GM10266 (cell line): ENCODE data around the gene EN2.

Experiments used
- DNase-seq: peaks from one replicate; pipeline ENCODE4 v3.0.0; 2012; ENCODE audit errors: extremely low spot score
- CTCF ChIP-seq: IDR thresholded peaks from 2 replicates; pipeline ENCODE4 v1.5.1; 2012; ENCODE audit warnings: mild to moderate bottlenecking, low read depth; ENCODE audit not compliant: control insufficient read depth, insufficient read depth; ENCODE audit errors: missing control alignments

Gene EN2

GRCh38 chr7:155452505-155453295 is 5.2 kb upstream of the EN2 start:
- peak; percentile 25 for DNase-seq
- TF ChIP-seq CTCF: no peak

DNA sequence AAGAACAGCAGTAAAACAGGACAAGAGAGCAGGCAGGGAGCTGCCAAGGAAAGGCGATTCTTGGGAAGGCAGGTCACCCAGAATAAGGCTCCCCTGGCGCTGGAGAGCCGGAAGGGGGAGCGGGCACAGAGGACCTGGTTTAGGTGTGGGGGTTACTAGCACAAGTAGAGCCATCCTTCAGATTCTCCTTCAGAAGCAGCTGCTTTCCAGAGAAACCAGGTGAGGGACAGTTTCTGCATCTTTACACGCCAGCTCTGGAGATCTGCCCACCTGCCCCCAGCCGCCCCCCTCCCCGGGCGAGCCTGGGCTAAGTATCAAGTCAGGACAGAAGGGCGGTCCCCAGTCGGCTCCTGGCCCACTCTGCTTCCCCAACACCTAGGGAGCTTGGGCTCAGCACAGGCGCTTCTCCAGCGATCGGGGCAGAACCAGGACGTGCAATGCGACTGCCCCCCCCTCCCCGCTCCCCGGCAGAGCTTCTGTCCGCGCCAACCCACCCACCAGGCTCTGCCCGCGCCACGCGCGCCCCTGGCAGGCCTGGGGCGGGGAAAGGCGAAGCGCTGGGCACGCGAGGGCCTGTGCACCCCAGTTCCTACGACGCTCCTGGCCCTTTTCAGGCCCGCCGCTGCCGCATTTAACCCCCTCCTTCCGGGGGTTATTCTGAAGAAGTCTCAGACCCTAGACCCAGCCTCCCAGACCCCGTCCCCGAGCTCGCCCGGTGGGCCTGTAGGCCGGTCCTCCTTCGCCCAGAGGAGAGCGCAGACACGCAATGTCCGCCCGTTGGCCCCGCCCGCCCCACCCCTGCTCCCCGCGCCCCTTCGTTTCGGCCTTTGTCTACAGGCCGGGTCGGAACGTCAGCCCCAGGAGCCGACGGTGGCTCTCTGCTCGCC is 4.4 kb upstream of the EN2 start:
- peak; percentile 31 for DNase-seq
- TF ChIP-seq CTCF: no peak

DNA sequence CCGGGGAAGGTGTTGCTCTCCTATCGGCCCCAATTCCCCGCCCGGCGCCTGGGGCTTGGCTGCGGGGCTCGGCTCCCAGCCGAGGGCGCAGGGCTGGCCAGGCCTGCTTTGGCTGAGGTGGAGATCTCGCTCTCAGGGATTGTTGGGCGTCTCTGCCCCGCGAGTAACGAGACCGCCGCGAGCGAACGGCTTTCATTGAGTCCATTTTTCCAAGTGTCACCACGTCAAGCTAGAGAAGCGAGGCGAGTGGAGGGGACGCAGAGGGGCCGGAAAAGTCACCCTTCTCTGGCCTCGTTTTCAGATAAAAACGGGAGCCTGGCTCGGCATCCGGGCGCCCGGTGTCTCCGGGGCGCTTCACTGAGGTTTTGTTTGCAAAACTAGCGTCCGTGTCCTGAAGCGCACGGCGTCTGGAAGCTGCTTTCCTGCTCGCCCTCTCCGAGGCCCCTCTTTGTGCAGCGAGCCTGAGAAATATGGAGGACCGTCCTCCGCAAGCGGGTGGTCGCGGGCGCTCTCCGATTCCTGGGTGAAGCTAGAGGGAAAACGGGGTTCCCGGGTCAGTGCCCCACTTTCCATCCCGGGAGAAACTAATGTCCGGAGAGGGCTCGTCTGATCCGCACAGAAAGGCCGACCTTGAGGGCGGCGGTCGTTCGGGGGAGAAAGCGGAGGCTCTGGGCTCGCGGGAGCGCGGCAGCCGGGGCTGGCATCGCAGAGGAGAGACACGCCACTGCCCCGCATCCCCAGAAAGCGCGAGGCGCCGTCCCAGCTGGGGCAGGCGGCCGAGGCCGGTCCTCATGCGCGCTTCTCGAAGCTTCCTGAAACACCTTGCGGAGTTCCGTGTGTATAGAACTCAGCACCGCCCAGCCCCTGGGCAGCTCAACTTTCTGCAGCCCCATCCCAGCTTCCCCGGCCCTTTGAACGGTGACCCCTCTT is 3.5 kb upstream of the EN2 start:
- peak; percentile 46 for DNase-seq
- TF ChIP-seq CTCF: no peak

DNA sequence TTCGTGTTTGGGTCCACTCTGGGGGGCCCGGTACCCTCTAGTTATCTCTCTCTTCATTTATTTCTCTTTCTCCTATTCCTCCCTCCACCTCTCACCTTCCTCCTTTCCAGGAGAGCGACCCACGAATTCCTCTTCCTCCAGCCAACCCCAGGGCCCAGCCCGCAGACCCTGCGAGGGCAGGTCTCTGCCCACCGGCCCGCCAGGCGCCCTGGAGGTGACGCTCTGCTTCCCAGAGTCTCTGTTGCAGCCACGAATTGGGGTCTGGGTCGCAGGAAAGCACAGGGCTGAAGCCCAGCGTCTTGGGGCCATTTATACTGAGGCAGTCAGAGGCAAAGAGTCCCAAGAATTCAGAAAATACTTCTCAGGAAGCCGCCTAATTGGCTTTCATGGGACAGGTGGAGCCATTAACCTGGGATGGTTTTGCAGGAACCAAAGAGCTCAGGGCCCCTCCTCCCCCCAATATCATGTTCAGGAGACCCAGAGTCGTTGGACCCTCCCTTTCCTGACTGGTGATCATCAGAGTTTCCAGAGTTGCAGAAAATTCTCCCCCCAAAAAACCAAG is 2.7 kb upstream of the EN2 start:
- DNase-seq: peak; percentile 40
- TF ChIP-seq CTCF: no peak

GRCh38 chr7:155455776-155456737 is 1.9 kb upstream of the EN2 start:
- peak; percentile 47 for DNase-seq

More at GRCh38 chr7:155455776-155456737, 1.9 kb upstream of the EN2 start:
- no peak for TF ChIP-seq CTCF
